Brain pericyte (primary cell): ENCODE results near the gene KRTAP12-1.
"Not testable (repeated sequence)": the region's sequence is repeated elsewhere in the genome, so short reads cannot be mapped to it uniquely, and the experiment has no call there.

Experiments used
- DNase-seq: peaks from one replicate; pipeline ENCODE4 v3.0.0-alpha.2; 2012; ENCODE audit warnings: low read depth, low spot score

Gene KRTAP12-1

GRCh38 chr21:44697811-44698734 is 16.1 kb upstream of the KRTAP12-1 start:
- no peak for DNase-seq

GRCh38 chr21:44697172-44697810 is 15.3 kb upstream of the KRTAP12-1 start, which contains the start of gene KRTAP10-12:
KRTAP10-12 (plus strand) TSS chr21:44697172; CDS start chr21:44697202, 30 bp downstream.
- DNase-seq: not testable (repeated sequence)

GRCh38 chr21:44696572-44696971 is 14.6 kb upstream of the KRTAP12-1 start:
- DNase-seq: no peak

- DNase-seq: no peak
Observed at GRCh38 chr21:44695641-44696040, 13.7 kb upstream of the KRTAP12-1 start.

GRCh38 chr21:44695184-44695583 is 13.2 kb upstream of the KRTAP12-1 start:
- DNase-seq: no peak

GRCh38 chr21:44694776-44695175 is 12.8 kb upstream of the KRTAP12-1 start:
- no peak for DNase-seq

GRCh38 chr21:44692798-44693512 is 11.0 kb upstream of the KRTAP12-1 start:
- DNase-seq: no peak

- no peak for DNase-seq
Observed at GRCh38 chr21:44691686-44692085, 9.7 kb upstream of the KRTAP12-1 start.

GRCh38 chr21:44689740-44690139 is 7.8 kb upstream of the KRTAP12-1 start:
- DNase-seq: not testable (repeated sequence)

GRCh38 chr21:44687671-44688070 is 5.7 kb upstream of the KRTAP12-1 start:
- DNase-seq: no peak

GRCh38 chr21:44686843-44687561 is 5.0 kb upstream of the KRTAP12-1 start:
- DNase-seq: no peak

- no peak for DNase-seq
Observed at GRCh38 chr21:44686000-44686781, 4.2 kb upstream of the KRTAP12-1 start.

- not testable (repeated sequence) for DNase-seq
Observed at GRCh38 chr21:44685050-44685449, 3.1 kb upstream of the KRTAP12-1 start.

- DNase-seq: no peak
Observed at GRCh38 chr21:44684483-44684882, 2.5 kb upstream of the KRTAP12-1 start.

GRCh38 chr21:44684077-44684476 is 2.1 kb upstream of the KRTAP12-1 start:
- DNase-seq: no peak

GRCh38 chr21:44682580-44683151 is 703 bp upstream of the KRTAP12-1 start:
- DNase-seq: no peak

- no peak for DNase-seq
Observed at GRCh38 chr21:44681152-44681551, 811 bp downstream of the KRTAP12-1 start.

- no peak for DNase-seq
Observed at GRCh38 chr21:44677881-44678280, 4.1 kb downstream of the KRTAP12-1 start.

GRCh38 chr21:44671911-44672310 is 10.1 kb downstream of the KRTAP12-1 start:
- DNase-seq: no peak
